Right lobe of liver (tissue), 4 donors: ENCODE results near the gene CST6.

Experiments used
- POLR2A ChIP-seq: fragments of 450-650 bp; IDR thresholded peaks from one replicate; pipeline ENCODE4 v1.6.1; 2017; ENCODE audit warnings: antibody characterized with exemption, mild to moderate bottlenecking
- TF ChIP-seq, protein P1 (sequence below), 4 donors: fragments of 200-600 bp in 3 of 4; fragments of 450-650 bp in 1 of 4; IDR thresholded peaks; one replicate each; pipeline versions ENCODE4 v1.5.1 to v1.8.0; 2016 to 2022; ENCODE audit warnings: antibody characterized with exemption in 4 of 4, mild to moderate bottlenecking in 2 of 4
- donor health status: DM: no; HTN: no; CAD: no.
- donor health status: DM: no; HTN: no; CAD: no.
- donor health status: DM: no; HTN: yes; CAD: no.

DNA sequence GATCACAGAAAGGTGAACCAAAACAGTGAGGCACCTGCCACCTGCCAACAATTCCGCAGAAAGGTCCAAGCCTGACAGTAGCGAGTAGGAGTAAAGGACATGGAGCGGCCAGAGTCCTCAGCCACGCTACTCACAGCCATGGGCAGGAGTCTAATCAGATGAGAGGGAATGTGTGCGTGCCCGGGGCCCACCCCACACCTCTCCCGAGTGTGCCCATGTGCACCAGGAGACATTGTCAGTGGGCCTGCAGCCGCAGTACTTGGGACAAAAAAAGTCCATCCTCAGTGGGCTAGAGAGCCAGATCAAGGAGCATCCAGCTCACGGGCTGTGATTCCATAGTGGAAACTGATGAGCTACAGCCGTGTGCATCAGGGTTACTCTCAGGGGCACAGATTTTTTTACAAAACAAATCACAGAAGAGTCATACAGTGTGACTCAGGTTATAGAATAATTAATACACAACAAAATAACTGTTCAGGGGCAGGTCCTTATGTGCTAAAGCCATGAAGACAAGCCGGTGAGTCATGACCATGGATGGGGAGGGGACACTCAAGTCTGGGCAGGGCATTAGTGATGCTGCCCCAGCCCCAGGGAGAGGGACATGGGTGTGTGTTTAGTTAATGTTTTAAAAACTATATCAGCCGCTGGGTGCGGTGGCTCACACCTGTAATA, 38.2 kb upstream of the CST6 start:
- TF ChIP-seq, protein P1, sequence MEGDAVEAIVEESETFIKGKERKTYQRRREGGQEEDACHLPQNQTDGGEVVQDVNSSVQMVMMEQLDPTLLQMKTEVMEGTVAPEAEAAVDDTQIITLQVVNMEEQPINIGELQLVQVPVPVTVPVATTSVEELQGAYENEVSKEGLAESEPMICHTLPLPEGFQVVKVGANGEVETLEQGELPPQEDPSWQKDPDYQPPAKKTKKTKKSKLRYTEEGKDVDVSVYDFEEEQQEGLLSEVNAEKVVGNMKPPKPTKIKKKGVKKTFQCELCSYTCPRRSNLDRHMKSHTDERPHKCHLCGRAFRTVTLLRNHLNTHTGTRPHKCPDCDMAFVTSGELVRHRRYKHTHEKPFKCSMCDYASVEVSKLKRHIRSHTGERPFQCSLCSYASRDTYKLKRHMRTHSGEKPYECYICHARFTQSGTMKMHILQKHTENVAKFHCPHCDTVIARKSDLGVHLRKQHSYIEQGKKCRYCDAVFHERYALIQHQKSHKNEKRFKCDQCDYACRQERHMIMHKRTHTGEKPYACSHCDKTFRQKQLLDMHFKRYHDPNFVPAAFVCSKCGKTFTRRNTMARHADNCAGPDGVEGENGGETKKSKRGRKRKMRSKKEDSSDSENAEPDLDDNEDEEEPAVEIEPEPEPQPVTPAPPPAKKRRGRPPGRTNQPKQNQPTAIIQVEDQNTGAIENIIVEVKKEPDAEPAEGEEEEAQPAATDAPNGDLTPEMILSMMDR (IDR thresholded peaks at IDR 0.05): no peak
- TF ChIP-seq POLR2A: no peak
